NOMO-1 (cell line): ENCODE data around the gene BIRC6.
"Not testable (repeated sequence)": the region's sequence is repeated elsewhere in the genome, so short reads cannot be mapped to it uniquely, and the experiment has no call there.

Source experiments
- DNase-seq, 2 experiments: peaks; one replicate each; lab custom pipeline; 2025; ENCODE audit not compliant: unreplicated experiment in 2 of 2; lab: John Stamatoyannopoulos, UW

The BIRC6 gene

GRCh38 chr2:32356681-32357317, at the start of gene BIRC6:
Gene BIRC6, plus strand, starts transcription at chr2:32357023. Its CDS starts 139 bp downstream, at chr2:32357162.
- DNase-seq, result peak; percentile 96 to 99

- DNase-seq, result no peak
These were observed 46.2 kb upstream of the BIRC6 start for GRCh38 chr2:32310577-32310976.

GRCh38 chr2:32314886-32315285, 41.9 kb upstream of the BIRC6 start:
- no peak for DNase-seq

- not testable (repeated sequence) for DNase-seq
These were observed 28.1 kb upstream of the BIRC6 start for GRCh38 chr2:32328679-32329078.

GRCh38 chr2:32329180-32329980, 27.4 kb upstream of the BIRC6 start:
- not testable (repeated sequence) for DNase-seq

- DNase-seq, result no peak
These were observed 26.7 kb upstream of the BIRC6 start for GRCh38 chr2:32330136-32330535.

- DNase-seq, result no peak
These were observed 14.0 kb upstream of the BIRC6 start for GRCh38 chr2:32342801-32343200.

GRCh38 chr2:32350797-32351196, 6.0 kb upstream of the BIRC6 start:
- not testable (repeated sequence) for DNase-seq

GRCh38 chr2:32355976-32356680, 695 bp upstream of the BIRC6 start:
- peak in 1 of 2 experiments; percentile 35 for DNase-seq

GRCh38 chr2:32357318-32358110, 691 bp downstream of the BIRC6 start:
- no peak for DNase-seq

GRCh38 chr2:32358111-32358482, 1.3 kb downstream of the BIRC6 start:
- no peak for DNase-seq

- DNase-seq, result no peak
These were observed 3.6 kb downstream of the BIRC6 start for GRCh38 chr2:32360416-32360815.

- not testable (repeated sequence) for DNase-seq
These were observed 6.2 kb downstream of the BIRC6 start for GRCh38 chr2:32362997-32363396.

- DNase-seq, result no peak
These were observed 6.8 kb downstream of the BIRC6 start for GRCh38 chr2:32363597-32363996.

GRCh38 chr2:32364290-32364689, 7.5 kb downstream of the BIRC6 start:
- DNase-seq, result not testable (repeated sequence)

- DNase-seq, result not testable (repeated sequence)
These were observed 8.9 kb downstream of the BIRC6 start for GRCh38 chr2:32365679-32366078.

- no peak for DNase-seq
These were observed 9.8 kb downstream of the BIRC6 start for GRCh38 chr2:32366595-32366994.

GRCh38 chr2:32369222-32369621, 12.4 kb downstream of the BIRC6 start:
- no peak for DNase-seq

GRCh38 chr2:32370942-32371341, 14.1 kb downstream of the BIRC6 start:
- DNase-seq, result not testable (repeated sequence)

- no peak for DNase-seq
These were observed 15.8 kb downstream of the BIRC6 start for GRCh38 chr2:32372519-32373182.
